ENCODE measurements around the gene RNGTT.

The RNGTT gene

GRCh38 chr6:88629838-88630494 is 333.5 kb downstream of the RNGTT start:
- H3K27ac Mint-ChIP-seq = no peak overlapping the region
- no peaks in the 10 kb centered on the region for H3K27me3 Mint-ChIP-seq
- H3K4me1 Mint-ChIP-seq = no peaks in the 10 kb centered on the region
- no peaks in the 10 kb centered on the region for H3K9me3 Mint-ChIP-seq
- no peak overlapping the region for H3K4me3 Mint-ChIP-seq
- H3K36me3 Mint-ChIP-seq = peaks cover 13% of the 10 kb centered on the region

GRCh38 chr6:88626460-88626859 is 337.0 kb downstream of the RNGTT start:
- H3K27me3 Mint-ChIP-seq = no peaks in the 10 kb centered on the region
- peaks cover 10% of the 10 kb centered on the region for H3K36me3 Mint-ChIP-seq
- no peaks in the 10 kb centered on the region for H3K9me3 Mint-ChIP-seq
- no peak overlapping the region for H3K4me3 Mint-ChIP-seq
- no peaks in the 10 kb centered on the region for H3K4me1 Mint-ChIP-seq
- H3K27ac Mint-ChIP-seq = no peak overlapping the region

GRCh38 chr6:88623531-88623930 is 339.9 kb downstream of the RNGTT start:
- H3K4me1 Mint-ChIP-seq = no peaks in the 10 kb centered on the region
- no peak overlapping the region for H3K27ac Mint-ChIP-seq
- peaks cover 13% of the 10 kb centered on the region for H3K36me3 Mint-ChIP-seq
- no peaks in the 10 kb centered on the region for H3K9me3 Mint-ChIP-seq
- H3K27me3 Mint-ChIP-seq = no peaks in the 10 kb centered on the region
- no peak overlapping the region for H3K4me3 Mint-ChIP-seq

DNA sequence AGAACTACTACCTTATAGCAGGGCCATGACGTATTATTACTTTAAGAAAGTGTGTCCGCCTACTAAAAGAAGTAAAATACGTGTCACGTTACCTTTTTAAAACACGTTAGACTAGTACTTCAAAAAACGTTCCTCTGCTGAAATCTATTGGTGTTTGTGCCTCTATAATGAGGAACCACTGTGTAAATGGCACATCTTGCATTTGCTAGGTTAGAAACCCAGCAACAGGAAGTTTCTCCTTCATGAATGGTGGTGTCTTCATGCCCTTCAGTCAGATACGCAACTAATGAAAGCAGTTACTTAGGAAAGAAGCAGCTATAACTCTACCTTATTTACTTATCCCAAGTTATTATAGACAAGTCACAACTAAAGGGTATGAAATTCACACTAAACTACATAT is 343.5 kb downstream of the RNGTT start:
- Mint-ChIP-seq H3K27ac (no peak overlapping the region), H3K27me3 (no peaks in the 10 kb centered on the region), H3K4me3 (no peak overlapping the region), H3K36me3 (peaks cover 16% of the 10 kb centered on the region), H3K4me1 (no peaks in the 10 kb centered on the region), H3K9me3 (no peaks in the 10 kb centered on the region)

- Mint-ChIP-seq H3K27ac (no peak overlapping the region), H3K36me3 (peaks cover 31% of the 10 kb centered on the region), H3K9me3 (no peaks in the 10 kb centered on the region), H3K4me1 (no peaks in the 10 kb centered on the region), H3K4me3 (no peak overlapping the region), H3K27me3 (no peaks in the 10 kb centered on the region)
Measured at GRCh38 chr6:88616380-88616779, 347.0 kb downstream of the RNGTT start.

DNA sequence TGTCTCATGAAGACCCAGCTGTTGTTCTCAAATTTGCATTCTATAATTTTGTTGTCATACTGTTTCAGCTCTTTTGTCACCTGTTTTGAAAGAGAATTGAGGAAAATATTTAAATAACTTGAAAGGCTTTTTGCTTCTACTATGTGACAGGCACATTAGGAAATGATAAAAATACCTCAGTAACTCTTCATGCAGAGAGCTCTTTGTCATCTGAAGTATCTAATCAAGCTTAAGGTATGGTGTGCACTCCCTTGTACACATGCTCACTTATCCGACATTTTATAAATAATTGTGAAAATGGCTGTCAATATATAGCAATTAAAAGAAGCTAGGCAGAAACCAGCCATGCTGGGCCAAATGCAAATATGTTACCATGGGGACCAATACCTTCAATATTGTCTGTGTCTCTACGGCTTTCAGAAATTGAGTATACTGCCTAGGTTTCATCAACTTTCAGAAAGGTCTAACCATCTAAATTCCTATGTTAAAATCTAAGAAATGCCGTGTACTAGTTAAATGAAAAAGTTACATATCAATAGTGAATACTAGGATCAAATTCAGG is 349.0 kb downstream of the RNGTT start:
- Mint-ChIP-seq H3K4me3 (no peak overlapping the region), H3K4me1 (no peaks in the 10 kb centered on the region), H3K27me3 (no peaks in the 10 kb centered on the region), H3K9me3 (peaks cover under 1% of the 10 kb centered on the region), H3K27ac (no peak overlapping the region), H3K36me3 (peaks cover 34% of the 10 kb centered on the region)

DNA sequence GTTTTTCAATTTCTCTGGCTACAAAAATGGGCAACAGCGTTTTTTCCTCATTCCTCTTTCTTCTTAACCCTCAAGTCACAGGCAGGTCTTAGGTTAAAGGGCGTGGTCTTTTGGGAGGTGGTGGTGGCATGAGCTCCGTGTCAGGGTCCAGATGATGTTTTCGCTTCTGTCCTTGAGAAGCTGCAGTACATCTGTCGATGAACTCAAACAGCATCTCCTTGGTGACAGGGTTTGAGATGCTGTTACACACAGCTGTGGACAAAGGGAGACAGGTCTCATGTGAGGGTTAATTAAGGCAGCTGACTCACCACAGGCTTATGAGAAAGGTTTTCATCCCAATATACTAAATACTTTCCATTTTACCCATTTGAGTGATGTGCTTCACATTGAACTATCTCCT is 350.8 kb downstream of the RNGTT start:
- Mint-ChIP-seq H3K4me1 (no peaks in the 10 kb centered on the region), H3K27me3 (no peaks in the 10 kb centered on the region), H3K4me3 (no peak overlapping the region), H3K9me3 (peaks cover 5% of the 10 kb centered on the region), H3K36me3 (peaks cover 38% of the 10 kb centered on the region), H3K27ac (no peak overlapping the region)

DNA sequence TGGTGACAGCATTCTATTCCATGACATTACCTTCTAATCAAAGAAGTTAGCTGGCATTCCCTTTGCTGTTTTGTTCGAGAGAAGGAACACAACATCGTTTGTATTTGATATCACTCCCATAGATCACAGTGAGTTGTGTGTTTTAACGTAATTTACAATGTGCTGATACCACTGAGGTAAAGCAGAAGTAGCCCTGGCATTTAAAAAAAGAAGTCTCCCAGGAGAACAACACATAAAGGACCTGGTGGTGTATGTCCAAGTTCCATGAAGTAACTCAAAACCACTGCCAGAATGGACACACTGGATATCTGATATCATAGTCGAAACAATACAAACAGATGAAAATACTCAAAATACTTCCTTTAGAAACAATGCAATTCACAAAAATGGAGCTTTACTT is 351.7 kb downstream of the RNGTT start:
- Mint-ChIP-seq H3K27me3 (no peaks in the 10 kb centered on the region), H3K9me3 (peaks cover 5% of the 10 kb centered on the region), H3K36me3 (peaks cover 34% of the 10 kb centered on the region), H3K4me1 (no peaks in the 10 kb centered on the region), H3K4me3 (no peak overlapping the region), H3K27ac (no peak overlapping the region)

DNA sequence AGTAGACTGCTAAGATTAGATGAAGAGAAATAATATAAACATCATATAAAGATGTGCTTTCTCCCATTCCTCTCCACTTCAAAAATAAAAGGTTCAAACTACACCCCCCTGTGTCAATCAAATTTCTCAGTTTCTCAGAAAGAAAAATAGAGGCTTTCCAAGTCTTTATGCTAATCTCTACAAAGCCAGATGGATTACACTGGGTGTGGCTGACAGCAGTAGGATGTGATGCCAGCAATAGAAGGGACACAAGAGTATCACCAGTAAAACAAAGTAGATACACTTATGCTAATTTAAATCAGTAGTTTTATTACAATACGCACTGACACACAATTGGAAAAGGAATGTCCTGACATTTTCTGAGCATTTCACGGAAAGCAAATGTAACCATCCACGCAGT is 353.4 kb downstream of the RNGTT start:
- Mint-ChIP-seq H3K4me1 (no peaks in the 10 kb centered on the region), H3K4me3 (no peak overlapping the region), H3K27ac (no peak overlapping the region), H3K36me3 (peaks cover 30% of the 10 kb centered on the region), H3K9me3 (peaks cover 5% of the 10 kb centered on the region), H3K27me3 (no peaks in the 10 kb centered on the region)

DNA sequence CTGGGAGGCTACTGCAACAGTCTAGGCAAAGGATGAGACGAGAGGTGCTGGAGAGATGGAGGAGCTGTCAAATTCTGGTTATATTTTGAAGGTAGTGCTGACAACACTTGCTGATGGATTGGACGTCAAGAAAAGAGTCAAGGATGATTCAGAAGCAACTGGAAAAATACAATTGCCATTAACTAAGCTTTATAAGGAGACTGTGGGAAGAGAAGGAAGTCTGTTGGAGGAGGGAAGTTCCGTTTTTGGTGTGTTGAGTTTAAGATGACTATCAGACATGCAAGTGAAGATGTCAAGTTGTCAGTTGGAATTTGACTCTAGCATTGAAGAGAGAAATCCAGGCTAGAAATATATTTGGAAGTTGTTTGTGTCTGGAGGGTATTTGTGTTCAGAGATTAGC is 358.1 kb downstream of the RNGTT start:
- Mint-ChIP-seq H3K9me3 (peaks cover 5% of the 10 kb centered on the region), H3K27ac (no peak overlapping the region), H3K4me3 (no peak overlapping the region), H3K4me1 (no peaks in the 10 kb centered on the region), H3K36me3 (peaks cover 5% of the 10 kb centered on the region), H3K27me3 (no peaks in the 10 kb centered on the region)

DNA sequence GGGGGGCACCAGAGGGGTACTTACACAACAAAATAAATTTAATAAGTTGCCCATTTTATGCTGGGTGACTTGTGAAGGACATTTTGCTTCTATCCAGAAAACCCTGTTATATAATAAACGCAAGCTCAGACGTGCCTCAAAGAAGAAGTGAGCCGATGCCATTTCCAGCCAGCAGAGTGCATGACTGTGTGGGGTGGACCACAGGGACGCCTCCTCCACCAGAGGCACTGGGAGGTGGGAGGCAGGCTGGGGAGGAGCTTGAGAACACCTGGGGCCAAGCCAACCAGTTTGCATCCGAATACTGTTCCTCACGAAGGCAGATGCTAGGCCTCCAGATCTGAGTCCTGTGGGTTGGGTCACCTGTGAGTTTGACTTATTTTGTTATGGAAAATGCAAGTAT is 363.8 kb downstream of the RNGTT start:
- Mint-ChIP-seq H3K9me3 (peaks cover 5% of the 10 kb centered on the region), H3K4me3 (no peak overlapping the region), H3K4me1 (no peaks in the 10 kb centered on the region), H3K27ac (no peak overlapping the region), H3K36me3 (no peaks in the 10 kb centered on the region), H3K27me3 (peaks cover 4% of the 10 kb centered on the region)

GRCh38 chr6:88596801-88597200 is 366.6 kb downstream of the RNGTT start:
- Mint-ChIP-seq H3K36me3 (no peaks in the 10 kb centered on the region), H3K27me3 (peaks cover 7% of the 10 kb centered on the region), H3K9me3 (peaks cover 5% of the 10 kb centered on the region), H3K4me1 (no peaks in the 10 kb centered on the region), H3K4me3 (no peak overlapping the region), H3K27ac (no peak overlapping the region)

DNA sequence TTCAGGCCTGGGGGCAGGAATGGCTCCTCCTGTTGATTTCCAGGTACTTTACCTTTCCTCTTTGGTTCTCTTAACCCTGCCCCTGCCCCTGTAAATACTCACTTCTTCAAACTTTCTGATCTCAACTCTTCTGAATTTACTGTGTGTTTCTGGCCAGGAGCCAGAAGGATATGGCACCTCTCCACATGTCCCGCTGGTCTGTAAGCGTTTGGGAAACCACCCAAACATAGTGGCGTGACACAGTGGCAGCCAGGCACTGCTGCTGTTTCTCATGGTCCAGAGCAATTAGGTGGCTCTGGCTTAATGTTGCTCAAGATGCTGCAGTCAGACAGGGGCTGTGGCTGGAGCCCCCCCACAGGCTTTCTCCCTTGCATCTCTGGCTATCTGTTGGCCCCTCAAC is 374.5 kb downstream of the RNGTT start:
- H3K9me3 Mint-ChIP-seq = no peaks in the 10 kb centered on the region
- no peaks in the 10 kb centered on the region for H3K36me3 Mint-ChIP-seq
- no peaks in the 10 kb centered on the region for H3K4me1 Mint-ChIP-seq
- H3K27ac Mint-ChIP-seq = no peak overlapping the region
- H3K27me3 Mint-ChIP-seq = peaks cover 17% of the 10 kb centered on the region
- H3K4me3 Mint-ChIP-seq = no peak overlapping the region

- peaks cover 19% of the 10 kb centered on the region for H3K27me3 Mint-ChIP-seq
- H3K27ac Mint-ChIP-seq = no peak overlapping the region
- no peak overlapping the region for H3K4me3 Mint-ChIP-seq
- no peaks in the 10 kb centered on the region for H3K36me3 Mint-ChIP-seq
- no peaks in the 10 kb centered on the region for H3K4me1 Mint-ChIP-seq
- peaks cover under 1% of the 10 kb centered on the region for H3K9me3 Mint-ChIP-seq
Measured at GRCh38 chr6:88587150-88587520, 376.3 kb downstream of the RNGTT start.

DNA sequence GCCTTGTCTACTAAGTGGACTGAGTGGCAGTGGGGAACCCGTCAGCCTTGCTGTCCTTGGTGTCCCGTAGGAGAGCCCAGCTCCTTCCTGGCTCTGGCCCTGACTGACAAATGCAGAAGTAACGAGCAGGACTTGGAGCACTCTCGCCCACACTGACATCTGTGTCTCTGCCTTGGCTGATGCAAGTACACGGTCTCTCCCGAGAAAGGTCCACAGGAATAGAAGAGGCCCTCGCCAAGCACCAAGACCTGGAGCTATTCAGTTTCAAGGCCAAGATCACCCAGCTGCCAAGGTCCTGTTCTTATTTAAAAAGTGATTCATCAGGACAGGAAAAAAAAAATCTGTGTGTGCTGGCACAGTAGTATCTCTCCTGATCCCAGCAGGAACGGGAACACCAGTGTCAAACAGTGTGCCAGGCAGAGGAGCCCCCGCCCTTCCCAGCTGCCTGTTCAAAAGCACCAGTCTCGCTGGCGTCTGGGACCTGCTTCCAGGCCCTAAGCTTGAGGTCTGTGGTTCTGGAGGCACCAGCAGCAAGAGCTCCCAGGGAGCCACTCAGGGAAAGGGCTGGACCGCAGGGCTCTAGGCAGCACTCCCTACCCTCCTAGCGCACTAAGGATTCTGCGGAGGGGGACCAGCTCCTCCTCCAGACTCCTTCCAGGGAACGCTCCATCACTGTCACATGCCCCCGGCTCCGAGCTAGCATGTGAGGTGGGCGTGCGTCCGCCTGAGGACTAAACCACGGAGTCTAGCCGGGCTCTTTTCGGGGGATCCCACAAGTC is 376.9 kb downstream of the RNGTT start:
- no peak overlapping the region for H3K4me3 Mint-ChIP-seq
- H3K4me1 Mint-ChIP-seq = no peaks in the 10 kb centered on the region
- H3K27ac Mint-ChIP-seq = no peak overlapping the region
- H3K9me3 Mint-ChIP-seq = peaks cover 6% of the 10 kb centered on the region
- peaks cover 20% of the 10 kb centered on the region for H3K27me3 Mint-ChIP-seq
- no peaks in the 10 kb centered on the region for H3K36me3 Mint-ChIP-seq

- Mint-ChIP-seq H3K4me3 (no peak overlapping the region), H3K27ac (no peak overlapping the region), H3K36me3 (no peaks in the 10 kb centered on the region), H3K4me1 (no peaks in the 10 kb centered on the region), H3K9me3 (peaks cover 9% of the 10 kb centered on the region), H3K27me3 (peaks cover 24% of the 10 kb centered on the region)
Measured at GRCh38 chr6:88585276-88585692, 378.1 kb downstream of the RNGTT start.

Measured in activated naive CD4-positive, alpha-beta T cell treated with anti-CD3 and anti-CD28 coated beads, Interleukin-2, amount 50 U/mL, for 24 hours (primary cell).